NCI-H510A treated with DMSO at 0.1 percent for 48 hours (cell line): ENCODE data around the gene SERPINE3.

Experiments
- DNase-seq: peaks from one replicate; lab custom pipeline; 2025; lab: John Stamatoyannopoulos, UW

The SERPINE3 gene

GRCh38 chr13:51329606-51330005, 9.9 kb upstream of the SERPINE3 start:
- DNase-seq: no peak

GRCh38 chr13:51330791-51331190, 8.7 kb upstream of the SERPINE3 start:
- DNase-seq: no peak

- no peak for DNase-seq
Observed at GRCh38 chr13:51331354-51331861, 8.1 kb upstream of the SERPINE3 start.

- no peak for DNase-seq
Observed at GRCh38 chr13:51332566-51333361, 6.7 kb upstream of the SERPINE3 start.

GRCh38 chr13:51333421-51333820, 6.1 kb upstream of the SERPINE3 start:
- DNase-seq: no peak

GRCh38 chr13:51333826-51334225, 5.7 kb upstream of the SERPINE3 start:
- no peak for DNase-seq

- no peak for DNase-seq
Observed at GRCh38 chr13:51336746-51337145, 2.7 kb upstream of the SERPINE3 start.

GRCh38 chr13:51339952-51340732, 651 bp downstream of the SERPINE3 start:
- no peak for DNase-seq

GRCh38 chr13:51341232-51341631, 1.7 kb downstream of the SERPINE3 start:
- no peak for DNase-seq

GRCh38 chr13:51341791-51342190, 2.3 kb downstream of the SERPINE3 start:
- no peak for DNase-seq

GRCh38 chr13:51342706-51343105, 3.2 kb downstream of the SERPINE3 start:
- no peak for DNase-seq

- DNase-seq: no peak
Observed at GRCh38 chr13:51343475-51343874, 4.0 kb downstream of the SERPINE3 start.

- DNase-seq: no peak
Observed at GRCh38 chr13:51346397-51346796, 6.9 kb downstream of the SERPINE3 start.

GRCh38 chr13:51347099-51347498, 7.6 kb downstream of the SERPINE3 start:
- no peak for DNase-seq

GRCh38 chr13:51348069-51348967, 8.8 kb downstream of the SERPINE3 start:
- DNase-seq: no peak

- DNase-seq: no peak
Observed at GRCh38 chr13:51349016-51349415, 9.5 kb downstream of the SERPINE3 start.

- DNase-seq: no peak
Observed at GRCh38 chr13:51355217-51355616, 15.7 kb downstream of the SERPINE3 start.

GRCh38 chr13:51357928-51358595, 18.6 kb downstream of the SERPINE3 start:
- DNase-seq: no peak

GRCh38 chr13:51359352-51359751, 19.9 kb downstream of the SERPINE3 start:
- DNase-seq: no peak

GRCh38 chr13:51360489-51360888, 21.0 kb downstream of the SERPINE3 start:
- no peak for DNase-seq

GRCh38 chr13:51361106-51361505, 21.6 kb downstream of the SERPINE3 start:
- no peak for DNase-seq

GRCh38 chr13:51363625-51364024, 24.1 kb downstream of the SERPINE3 start:
- no peak for DNase-seq
